Ascending aorta (tissue), 2 donors: ENCODE results near the gene ALPI. TPM values are rescaled to one million over a fixed set of nuclear protein-coding genes. Genes with fewer than 3 reads are reported as not detected.

ENCODE experiments used
- DNase-seq, 2 donors: peaks; one replicate each; pipeline ENCODE4 v3.0.0-alpha.2; 2019; ENCODE audit warnings: low spot score in 2 of 2
- H3K27ac ChIP-seq, 2 donors: fragments of 200-600 bp; sonication (generic); one replicate each; pipeline ENCODE4 v1.5.1; 2016 to 2017; ENCODE audit warnings: mild to moderate bottlenecking in 1 of 2
- H3K27me3 ChIP-seq: fragments of 200-600 bp; sonication (generic); one replicate; pipeline ENCODE4 v1.5.1; 2017
- H3K36me3 ChIP-seq, 2 donors: fragments of 200-600 bp; sonication (generic); one replicate each; pipeline ENCODE4 v1.5.1; 2016
- H3K4me1 ChIP-seq, 2 donors: fragments of 200-600 bp; sonication (generic); one replicate each; pipeline ENCODE4 v1.5.1; 2016 to 2017; ENCODE audit warnings: mild to moderate bottlenecking in 1 of 2
- H3K4me3 ChIP-seq, 2 donors: fragments of 200-600 bp; sonication (generic); one replicate each; pipeline ENCODE4 v1.5.1; 2016 to 2017; ENCODE audit warnings: mild to moderate bottlenecking in 1 of 2
- H3K9me3 ChIP-seq, 2 donors: fragments of 200-600 bp; sonication (generic); one replicate each; pipeline ENCODE4 v1.5.1; 2016
- intact Hi-C: fragments of 100-400 bp; cut with DNase I; formaldehyde crosslinking; loops from one replicate; pipeline ENCODE4 v1.15.1; 2023
- total RNA-seq: library from RNA; depleted of rRNA; stranded (reverse); fragments of >200 nt; gene quantifications from one replicate; pipeline ENCODE4 v1.1.0, GENCODE V29; 2016
- TF ChIP-seq, protein P1 (sequence below), 3 experiments: fragments of 200-600 bp in 2 of 3; fragments of 450-650 bp in 1 of 3; sonication (generic) in 2 of 3; IDR thresholded peaks; one replicate each; pipeline ENCODE4 v1.5.1; 2016 to 2019; ENCODE audit warnings: antibody characterized with exemption in 3 of 3, mild to moderate bottlenecking in 1 of 3, moderate library complexity in 1 of 3

The ALPI gene
- total RNA-seq, 1 donor from 2014 or later = not detected

DNA sequence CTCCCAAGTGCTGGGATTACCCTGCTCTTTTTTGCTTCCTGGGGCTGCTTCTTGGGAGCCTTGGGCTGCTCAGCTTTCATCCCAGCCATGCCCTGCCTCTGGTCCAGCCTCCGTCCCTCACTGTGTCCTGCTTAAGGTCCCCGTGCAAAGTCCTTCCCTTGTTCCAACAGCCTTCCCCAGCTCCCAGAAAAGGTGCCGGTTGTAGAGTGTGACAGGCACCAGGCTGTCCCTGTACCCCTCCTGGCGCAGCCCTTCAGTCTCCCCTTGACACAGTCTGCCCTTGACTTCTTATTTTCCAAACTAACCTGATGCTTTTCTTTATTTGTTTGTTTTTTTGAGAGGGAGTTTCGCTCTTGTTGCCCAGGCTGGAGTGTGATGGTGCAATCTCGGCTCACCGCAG lies 20.1 kb upstream of the ALPI start:
- TF ChIP-seq, protein P1, sequence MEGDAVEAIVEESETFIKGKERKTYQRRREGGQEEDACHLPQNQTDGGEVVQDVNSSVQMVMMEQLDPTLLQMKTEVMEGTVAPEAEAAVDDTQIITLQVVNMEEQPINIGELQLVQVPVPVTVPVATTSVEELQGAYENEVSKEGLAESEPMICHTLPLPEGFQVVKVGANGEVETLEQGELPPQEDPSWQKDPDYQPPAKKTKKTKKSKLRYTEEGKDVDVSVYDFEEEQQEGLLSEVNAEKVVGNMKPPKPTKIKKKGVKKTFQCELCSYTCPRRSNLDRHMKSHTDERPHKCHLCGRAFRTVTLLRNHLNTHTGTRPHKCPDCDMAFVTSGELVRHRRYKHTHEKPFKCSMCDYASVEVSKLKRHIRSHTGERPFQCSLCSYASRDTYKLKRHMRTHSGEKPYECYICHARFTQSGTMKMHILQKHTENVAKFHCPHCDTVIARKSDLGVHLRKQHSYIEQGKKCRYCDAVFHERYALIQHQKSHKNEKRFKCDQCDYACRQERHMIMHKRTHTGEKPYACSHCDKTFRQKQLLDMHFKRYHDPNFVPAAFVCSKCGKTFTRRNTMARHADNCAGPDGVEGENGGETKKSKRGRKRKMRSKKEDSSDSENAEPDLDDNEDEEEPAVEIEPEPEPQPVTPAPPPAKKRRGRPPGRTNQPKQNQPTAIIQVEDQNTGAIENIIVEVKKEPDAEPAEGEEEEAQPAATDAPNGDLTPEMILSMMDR (IDR thresholded peaks at IDR 0.05) = no peak
- no peaks in the 10 kb centered on the region for H3K9me3 ChIP-seq
- intact Hi-C loops = no loop called here
- H3K27ac ChIP-seq = no peak overlapping the region
- no peaks in the 10 kb centered on the region for H3K36me3 ChIP-seq
- no peak overlapping the region for H3K4me3 ChIP-seq
- DNase-seq = no peak
- H3K27me3 ChIP-seq = no peaks in the 10 kb centered on the region
- no peaks in the 10 kb centered on the region for H3K4me1 ChIP-seq

DNA sequence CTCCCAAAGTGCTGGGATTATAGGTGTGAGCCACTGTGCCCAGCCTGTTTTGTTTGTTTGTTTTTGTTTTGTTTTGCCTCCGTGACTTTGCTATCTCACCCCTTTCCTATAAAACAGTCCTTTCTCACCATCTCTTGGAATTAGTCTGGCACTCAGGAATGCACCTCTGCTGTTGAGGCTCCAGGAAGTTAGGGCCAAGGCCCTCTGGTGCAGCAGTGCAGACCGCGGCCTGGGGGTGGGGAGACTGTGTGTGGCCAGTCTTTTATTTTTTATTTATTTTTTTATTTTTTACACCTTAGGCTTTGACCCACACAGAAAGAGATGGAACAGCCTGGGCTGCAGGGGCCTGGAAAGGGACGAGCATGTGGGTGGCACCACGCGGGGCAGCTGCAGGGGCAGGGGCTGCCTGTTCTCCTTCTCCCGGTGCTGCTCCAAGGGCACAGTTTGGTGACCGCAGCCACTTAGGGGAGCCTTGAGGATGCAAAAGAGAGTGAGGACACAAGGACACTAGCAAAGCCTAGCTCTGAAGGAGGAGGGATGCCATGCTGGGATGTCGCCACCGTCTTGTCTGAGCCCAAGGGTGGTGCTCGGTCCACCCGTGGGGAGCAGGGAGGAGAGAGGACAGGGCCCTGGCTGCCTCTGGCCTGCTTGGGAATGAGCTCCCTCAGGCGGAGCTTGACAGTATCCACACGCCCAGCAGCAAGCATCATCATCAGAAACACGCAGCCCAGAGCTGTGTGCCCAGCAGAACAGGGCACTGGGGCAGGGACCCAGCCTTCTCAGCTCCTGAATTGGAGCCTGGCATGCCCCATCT lies 19.4 kb upstream of the ALPI start:
- Histone ChIP-seq H3K4me1 (no peaks in the 10 kb centered on the region), H3K9me3 (no peaks in the 10 kb centered on the region), H3K27ac (no peak overlapping the region), H3K36me3 (no peaks in the 10 kb centered on the region), H3K4me3 (no peak overlapping the region), H3K27me3 (no peaks in the 10 kb centered on the region)
- TF ChIP-seq, protein P1 (IDR thresholded peaks at IDR 0.05) = no peak
- DNase-seq = peak in 1 of 2 donors; percentile 50
- intact Hi-C loops = no loop called here

DNA sequence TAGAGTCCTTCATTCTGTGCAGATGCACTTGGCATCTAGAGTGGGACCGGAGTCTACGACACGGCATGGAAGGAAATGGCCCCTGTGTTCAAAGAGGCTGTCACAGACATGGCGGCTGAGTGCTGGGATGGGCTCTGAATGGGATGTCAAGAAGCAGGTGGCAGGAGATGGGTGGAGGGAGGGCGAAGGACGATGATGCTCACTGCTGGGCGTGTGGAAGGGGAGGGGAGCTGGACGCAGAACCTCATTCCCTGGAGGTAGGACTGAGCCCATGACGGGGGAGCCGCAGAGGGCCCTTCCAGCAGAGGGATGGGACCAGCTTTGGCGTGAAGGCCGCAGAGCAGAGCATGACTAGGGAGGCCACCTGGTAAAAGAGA lies 18.8 kb upstream of the ALPI start:
- H3K4me1 ChIP-seq = no peaks in the 10 kb centered on the region
- DNase-seq = no peak
- TF ChIP-seq, protein P1 (IDR thresholded peaks at IDR 0.05) = no peak
- H3K9me3 ChIP-seq = no peaks in the 10 kb centered on the region
- no peak overlapping the region for H3K4me3 ChIP-seq
- H3K36me3 ChIP-seq = no peaks in the 10 kb centered on the region
- intact Hi-C loops = no loop called here
- H3K27ac ChIP-seq = no peak overlapping the region
- no peaks in the 10 kb centered on the region for H3K27me3 ChIP-seq

DNA sequence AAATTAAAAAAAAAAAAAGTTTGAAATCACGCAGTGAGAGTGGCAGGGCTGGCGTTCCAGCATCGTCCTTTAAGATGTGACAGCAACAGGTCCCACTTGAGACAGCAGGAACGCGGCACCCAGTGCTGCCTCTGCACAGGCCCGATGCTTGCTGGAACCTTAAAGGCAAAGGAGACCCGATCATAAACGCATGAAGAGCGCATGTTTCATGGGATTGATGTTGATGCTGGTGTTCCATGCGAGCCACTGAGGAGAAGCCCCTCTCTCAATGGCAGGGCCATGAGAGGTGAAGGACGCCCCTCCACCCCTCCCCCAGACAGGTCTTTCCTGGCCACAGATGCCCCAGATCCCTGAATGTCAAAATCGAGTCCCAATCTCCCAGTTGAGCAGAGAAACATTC lies 17.9 kb upstream of the ALPI start:
- intact Hi-C loops = no loop called here
- no peak for DNase-seq
- no peaks in the 10 kb centered on the region for H3K27me3 ChIP-seq
- no peak overlapping the region for H3K4me3 ChIP-seq
- H3K9me3 ChIP-seq = no peaks in the 10 kb centered on the region
- no peaks in the 10 kb centered on the region for H3K36me3 ChIP-seq
- no peaks in the 10 kb centered on the region for H3K4me1 ChIP-seq
- TF ChIP-seq, protein P1 (IDR thresholded peaks at IDR 0.05) = no peak
- no peak overlapping the region for H3K27ac ChIP-seq

DNA sequence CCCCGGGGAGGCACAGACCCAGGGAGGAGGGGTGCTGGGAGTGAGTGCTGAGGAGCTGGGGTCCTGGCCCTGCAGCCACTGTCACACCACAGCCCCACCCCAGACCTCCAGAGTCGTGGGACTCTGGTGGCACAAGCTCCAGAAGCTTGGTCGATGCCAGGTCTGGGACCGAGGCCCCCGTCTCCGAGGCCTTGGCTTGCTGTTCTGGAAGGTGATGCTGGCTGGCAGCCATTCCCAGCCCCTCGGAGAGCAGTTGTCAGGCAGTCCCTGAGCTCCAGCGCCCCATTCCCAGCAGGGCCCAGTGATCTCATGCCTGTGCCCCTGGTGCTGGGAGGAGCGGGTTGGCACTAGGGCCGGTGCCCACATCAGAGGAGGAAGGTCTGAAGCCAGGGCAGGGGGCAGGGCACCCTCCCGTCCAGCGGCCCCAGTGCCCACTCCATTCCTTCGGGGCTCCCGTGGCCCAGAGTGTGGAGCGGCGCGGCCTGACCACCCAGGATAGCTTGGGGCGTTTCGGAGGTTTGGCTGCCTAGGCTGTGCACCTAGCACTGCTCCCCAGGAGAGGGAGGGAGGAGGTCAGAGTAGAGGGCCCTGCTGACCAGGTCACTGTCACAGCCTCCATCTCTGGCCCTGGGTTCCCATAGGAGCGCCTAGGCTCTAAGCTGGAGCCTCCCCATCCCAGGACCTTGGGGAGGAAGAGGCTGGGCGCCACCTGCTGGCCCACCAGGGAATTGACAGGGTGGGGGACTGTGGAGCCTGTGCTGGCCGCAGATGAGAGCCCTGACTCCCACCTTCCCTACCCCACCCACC lies 16.8 kb upstream of the ALPI start:
- intact Hi-C loops = no loop called here

More for the DNA sequence above, 16.8 kb upstream of the ALPI start:
- Histone ChIP-seq H3K9me3 (no peaks in the 10 kb centered on the region), H3K4me3 (no peak overlapping the region), H3K4me1 (no peaks in the 10 kb centered on the region), H3K27me3 (no peaks in the 10 kb centered on the region), H3K36me3 (no peaks in the 10 kb centered on the region), H3K27ac (no peak overlapping the region)
- TF ChIP-seq, protein P1 (IDR thresholded peaks at IDR 0.05) = peak; percentile 8 to 41 (median 37)
- DNase-seq = no peak
